ENCODE results near the gene MKLN1. TPM values are rescaled to one million over a fixed set of nuclear protein-coding genes. Genes with fewer than 3 reads are reported as not detected.

MKLN1 gene
- total RNA-seq, 1 donor from 2014 or later, result 46.1 TPM

DNA sequence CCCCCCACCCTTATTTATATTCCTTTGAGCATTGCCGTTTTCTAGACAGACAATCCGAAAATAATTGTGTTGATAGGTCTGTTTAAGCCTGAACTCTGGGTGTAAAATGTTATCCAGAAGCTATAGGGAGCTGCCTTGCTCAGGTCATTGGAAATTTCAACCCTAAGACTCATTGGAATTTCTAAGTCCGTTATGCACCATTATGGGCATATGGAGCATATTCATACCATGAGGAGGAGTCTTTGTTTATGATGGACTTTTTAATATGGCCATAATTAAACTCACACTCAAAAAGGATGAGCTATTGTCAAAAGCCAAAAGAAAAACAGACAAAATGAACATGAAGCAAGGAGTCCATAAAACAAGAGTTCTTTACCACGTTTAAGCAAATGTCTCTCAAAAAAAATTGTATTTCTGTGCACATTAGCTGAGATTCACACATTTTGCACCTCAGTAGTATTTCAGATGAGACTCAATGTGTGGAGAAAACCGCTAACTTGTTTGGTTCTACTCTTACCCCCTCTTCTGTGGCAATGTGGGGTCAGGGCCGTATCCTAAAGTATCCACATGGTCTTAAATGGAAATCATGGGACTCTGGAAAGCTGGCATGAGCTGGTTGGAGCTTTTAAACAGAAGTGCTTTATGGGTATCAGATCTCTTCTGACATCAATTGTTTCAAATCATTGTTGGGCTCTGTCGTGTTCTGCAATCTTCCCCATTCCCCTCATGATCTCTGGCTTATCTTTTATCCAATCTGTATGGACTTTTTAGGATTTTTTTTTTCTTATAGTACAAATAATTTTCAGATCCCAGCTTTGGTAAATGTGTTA, 168.2 kb downstream of the MKLN1 start:
- intact Hi-C loops (cut with micrococcal nuclease), result no loop called here

DNA sequence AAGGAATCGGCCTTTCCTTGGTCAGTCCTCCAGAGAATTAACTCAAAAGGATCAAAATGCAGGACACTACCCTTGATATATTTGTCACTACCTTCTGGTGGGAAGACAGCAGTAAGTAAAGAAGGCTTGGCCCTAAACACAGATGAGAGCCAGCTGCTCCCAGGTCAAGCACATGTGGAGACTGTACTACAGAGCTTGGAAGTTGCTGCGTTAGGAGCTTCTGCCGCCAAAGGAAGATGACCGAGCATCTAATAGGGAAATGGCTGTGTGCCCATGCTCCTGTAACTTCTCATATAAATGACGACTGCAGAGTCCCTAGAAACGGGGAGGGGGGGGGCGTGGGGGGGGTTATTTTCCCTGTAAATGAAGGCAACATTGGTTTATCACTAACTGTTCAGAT, 169.8 kb downstream of the MKLN1 start:
- intact Hi-C loops (cut with micrococcal nuclease), result no loop called here

DNA sequence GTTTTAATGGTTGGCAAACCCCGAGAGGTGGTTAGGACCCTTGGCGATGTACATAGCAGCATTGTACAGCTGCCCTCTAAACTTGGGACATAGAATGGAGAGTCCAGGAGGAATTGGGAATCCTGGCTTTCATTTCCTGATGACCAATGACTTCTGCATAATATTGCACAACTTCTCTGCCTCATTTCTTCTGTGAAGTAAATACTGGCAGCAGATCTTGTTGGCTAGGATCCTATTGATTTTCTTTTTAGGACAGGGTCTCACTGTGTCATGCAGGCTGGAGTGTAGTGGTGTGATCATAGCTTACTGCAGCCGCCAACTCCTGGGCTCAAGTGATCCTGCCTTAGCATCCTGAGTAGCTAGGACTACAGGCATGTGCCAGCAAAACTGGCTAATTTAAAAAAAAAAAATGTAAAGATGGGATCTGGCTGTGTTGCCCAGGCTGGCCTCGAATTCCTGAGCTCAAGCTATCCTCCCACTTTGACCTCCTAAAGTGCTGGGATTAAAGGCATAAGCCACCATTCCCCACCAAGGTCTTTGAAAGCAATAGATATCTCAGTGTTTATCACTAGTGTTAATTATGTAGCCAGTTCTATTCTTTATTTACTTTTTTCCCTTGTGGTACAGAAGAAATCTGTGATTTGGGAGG, 170.7 kb downstream of the MKLN1 start:
- intact Hi-C loops (cut with micrococcal nuclease), result no loop called here

DNA sequence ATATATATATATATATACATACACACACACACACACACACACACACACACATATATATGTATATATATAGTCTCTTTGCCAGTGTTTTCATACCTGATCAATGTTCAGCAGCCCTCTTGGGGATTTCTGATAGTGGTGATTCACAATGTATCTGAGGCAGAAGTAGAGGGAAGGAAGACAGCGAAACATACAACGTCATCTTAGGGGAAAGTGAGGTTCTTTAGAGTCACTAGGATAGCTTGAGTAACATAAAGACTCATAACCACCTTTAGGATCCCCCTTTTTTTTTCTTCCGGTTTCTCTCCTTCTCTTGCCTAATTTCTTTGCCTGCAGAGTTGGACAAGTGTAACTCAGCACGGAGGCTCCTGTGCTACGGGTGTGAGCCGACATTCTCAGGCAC, 172.1 kb downstream of the MKLN1 start:
- intact Hi-C loops (cut with micrococcal nuclease), result loop anchor here (5.0 kb wide), 4 partner anchors 172 to 392 kb away; partner anchors contain the start of gene MKLN1

DNA sequence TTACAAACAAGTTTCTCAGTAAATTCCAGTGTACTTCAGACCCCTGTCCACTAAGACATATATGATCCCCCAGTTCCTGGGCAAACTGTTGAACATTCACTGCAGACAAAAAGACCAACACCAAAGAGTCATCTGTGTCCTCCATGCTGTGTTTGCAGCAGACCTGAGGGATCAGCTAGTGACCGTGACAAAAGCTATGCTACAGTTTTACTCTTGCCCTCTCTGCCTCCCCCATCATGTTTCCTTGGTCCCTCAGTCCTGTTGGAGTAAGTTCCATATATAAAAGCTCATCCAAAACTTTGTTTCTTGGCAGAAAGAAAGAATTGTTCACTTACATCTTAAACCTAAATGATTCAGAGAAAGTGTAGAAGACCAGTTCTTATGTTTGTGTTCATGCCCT, 172.7 kb downstream of the MKLN1 start:
- intact Hi-C loops (cut with micrococcal nuclease), result loop anchor here (5.0 kb wide), 4 partner anchors 173 to 393 kb away; partner anchors contain the start of gene MKLN1

DNA sequence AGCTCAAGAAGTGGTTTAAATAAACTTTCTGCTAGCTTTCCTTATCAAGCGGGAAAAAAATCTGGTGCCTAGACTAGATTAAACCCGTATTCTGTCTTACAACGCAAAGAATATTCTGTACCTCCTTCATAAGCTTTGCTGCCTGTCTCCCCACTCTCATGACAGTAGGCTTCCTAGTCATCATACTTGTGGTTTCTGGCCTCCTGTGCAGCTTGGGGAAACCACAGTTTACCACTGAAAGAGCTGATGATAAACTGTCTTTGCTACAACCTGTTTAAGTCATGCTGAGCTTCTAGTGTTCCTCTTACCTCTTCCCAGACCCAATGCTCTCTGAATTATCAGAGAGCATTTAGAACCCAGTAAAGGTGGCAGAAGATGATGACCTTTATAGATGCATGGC, 173.7 kb downstream of the MKLN1 start:
- intact Hi-C loops (cut with micrococcal nuclease), result loop anchor here (5.0 kb wide), 4 partner anchors 174 to 394 kb away; partner anchors contain the start of gene MKLN1

DNA sequence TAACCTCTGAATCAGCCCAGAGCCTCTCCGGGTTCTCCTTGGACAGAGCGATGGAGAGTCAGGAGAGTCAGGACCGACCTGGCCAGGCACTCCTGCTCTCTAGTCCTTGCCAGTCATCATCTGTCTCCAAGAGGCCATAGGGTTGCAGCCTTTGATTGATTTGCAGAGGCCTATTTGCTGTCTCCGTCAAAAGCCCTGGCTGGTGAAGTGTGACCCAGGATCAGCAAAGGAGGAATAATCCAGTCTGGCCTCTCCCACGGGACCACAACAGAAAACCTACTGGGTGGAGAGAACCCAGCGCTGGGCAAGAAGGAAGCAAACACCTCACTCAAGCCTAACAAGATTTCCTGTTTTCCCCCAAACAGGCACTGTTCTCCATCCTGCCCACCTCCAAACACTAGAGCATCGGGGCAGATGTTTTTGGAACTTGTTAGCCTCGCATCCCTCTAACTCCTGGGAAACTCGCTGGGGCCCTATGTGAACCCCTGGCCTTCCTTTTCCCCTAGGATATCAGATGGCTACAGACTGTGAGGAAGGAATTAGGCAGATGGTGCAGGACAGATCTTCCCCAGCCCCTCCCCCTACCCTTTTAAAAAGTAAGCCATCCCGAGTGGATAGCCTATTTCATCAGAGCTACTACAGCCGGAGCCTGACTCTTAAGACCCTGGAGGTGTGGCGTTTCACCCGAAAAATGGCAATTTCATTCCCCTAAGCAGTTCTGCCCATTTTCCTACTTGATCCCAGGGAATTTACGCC, 174.4 kb downstream of the MKLN1 start:
- intact Hi-C loops (cut with micrococcal nuclease), result loop anchor here (5.0 kb wide), 4 partner anchors 175 to 395 kb away; partner anchors contain the start of gene MKLN1

DNA sequence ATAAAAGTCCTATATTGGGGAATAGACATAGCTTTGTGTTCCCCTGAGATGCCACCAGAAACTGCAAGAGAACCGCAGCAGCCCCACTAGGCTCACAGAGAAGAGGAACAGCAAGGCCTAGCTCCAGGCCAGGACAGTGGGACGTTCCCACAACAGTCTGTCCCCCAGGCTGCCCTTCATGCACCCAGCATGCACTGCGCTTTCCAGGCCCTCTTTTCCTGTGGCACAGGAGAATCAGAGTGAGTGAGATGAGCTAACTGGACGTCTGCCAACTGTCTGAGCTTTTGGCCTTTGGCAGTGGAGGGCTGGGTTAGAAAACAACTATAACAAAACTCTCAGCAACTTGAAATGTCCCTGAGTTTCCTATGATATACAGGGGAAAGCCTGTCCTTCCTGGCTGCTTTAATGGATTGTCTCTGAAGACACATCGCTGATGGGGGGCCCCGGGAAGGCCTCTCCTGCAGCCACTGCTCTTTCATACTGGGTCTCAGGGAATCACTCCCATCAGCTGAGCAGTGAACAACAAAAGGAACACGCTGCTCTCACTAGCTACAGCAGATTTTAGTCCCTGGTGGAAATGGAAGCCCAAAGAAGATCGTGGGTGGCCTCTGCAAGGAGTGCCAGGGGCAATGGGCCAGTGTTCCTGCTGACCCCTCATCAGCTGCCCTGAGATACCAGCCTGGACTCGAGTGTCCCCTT, 175.3 kb downstream of the MKLN1 start:
- intact Hi-C loops (cut with micrococcal nuclease), result loop anchor here (5.0 kb wide), 4 partner anchors 176 to 396 kb away; partner anchors contain the start of gene MKLN1

DNA sequence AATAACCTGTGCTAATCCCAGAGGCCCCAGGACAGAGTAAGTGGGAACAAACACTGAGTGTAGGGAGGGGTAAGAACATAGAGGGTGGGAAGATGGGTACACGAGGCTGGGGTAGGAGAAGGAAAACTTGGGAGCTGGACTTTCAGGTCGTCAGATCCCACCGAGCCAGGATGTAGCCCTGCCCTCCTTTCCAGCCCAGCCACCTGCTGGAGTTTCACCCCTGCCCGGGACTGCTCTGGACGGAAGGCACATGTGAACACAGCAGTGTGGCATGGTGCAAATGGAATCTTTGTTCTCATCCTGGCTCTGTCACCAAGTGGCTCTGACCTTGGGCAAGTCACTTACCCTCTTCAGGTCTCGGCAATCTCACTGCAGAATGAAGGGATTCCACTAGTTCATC, 176.0 kb downstream of the MKLN1 start:
- intact Hi-C loops (cut with micrococcal nuclease), result loop anchor here (5.0 kb wide), 4 partner anchors 176 to 396 kb away; partner anchors contain the start of gene MKLN1

DNA sequence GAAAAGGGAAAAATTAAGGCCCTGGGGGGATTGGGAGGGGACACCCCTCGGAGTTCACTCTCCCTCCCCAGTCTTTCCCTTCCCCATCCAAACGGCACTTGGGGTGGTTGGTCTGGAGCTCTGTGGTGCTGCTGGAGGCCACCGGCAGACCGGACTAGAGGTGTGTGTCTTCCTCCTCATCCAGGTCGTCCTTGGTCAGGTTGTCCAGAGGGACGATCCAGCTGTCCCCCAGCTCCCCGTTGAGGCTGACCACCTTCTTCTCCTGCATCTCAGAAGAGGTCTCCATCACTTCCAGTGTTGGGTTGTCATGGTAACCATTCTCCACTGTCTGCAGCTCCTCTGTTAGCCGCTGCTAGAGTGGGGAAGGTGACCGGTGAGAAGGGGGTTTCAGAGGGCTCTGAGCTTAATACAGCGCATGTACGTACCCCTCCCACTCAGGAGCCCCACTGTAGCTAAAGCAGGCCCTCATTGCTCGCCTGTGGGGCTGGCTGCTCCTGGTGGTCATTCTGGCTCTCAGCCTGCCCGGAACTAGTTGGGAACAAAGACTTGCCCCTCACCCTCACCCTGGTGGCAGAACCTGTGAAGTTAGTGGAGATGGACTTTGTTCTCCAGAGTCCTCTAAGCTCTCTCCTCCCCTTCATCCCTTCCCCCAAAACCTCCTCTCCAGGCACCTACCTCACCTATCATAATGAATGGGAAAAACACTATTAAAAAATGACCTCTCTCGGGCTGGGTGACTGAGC, 176.7 kb downstream of the MKLN1 start:
- intact Hi-C loops (cut with micrococcal nuclease), result loop anchor here (5.0 kb wide), 4 partner anchors 177 to 397 kb away; partner anchors contain the start of gene MKLN1

DNA sequence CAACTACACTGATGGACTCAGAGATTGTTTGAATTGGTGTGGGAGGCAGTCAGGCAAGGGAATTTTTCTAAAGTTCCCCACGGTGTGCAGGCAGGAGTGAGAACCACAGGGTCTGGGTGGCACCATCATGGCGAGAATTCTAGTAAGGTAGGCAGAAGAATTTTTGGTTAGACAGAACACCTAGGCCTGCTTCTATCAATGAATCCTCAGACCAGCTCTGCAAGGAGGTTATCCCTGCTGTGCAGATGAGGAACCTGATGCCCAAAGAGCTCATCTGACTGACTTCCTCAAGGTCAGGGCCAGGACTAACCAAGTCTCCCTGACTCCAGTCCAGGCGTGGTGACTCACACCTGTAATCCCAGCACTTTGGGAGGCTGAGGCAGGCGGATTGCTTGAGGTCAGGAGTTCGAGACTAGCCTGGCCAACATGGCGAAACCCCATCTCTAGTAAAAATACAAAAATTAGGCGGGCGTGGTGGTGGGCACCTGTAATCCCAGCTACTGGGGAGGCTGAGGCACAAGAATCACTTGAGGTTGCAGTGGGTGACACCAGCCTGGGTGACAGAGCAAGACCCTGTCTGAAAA, 177.5 kb downstream of the MKLN1 start:
- intact Hi-C loops (cut with micrococcal nuclease), result loop anchor here (5.0 kb wide), 2 partner anchors 593 to 838 kb away; partner anchors contain the start of gene COPG2

DNA sequence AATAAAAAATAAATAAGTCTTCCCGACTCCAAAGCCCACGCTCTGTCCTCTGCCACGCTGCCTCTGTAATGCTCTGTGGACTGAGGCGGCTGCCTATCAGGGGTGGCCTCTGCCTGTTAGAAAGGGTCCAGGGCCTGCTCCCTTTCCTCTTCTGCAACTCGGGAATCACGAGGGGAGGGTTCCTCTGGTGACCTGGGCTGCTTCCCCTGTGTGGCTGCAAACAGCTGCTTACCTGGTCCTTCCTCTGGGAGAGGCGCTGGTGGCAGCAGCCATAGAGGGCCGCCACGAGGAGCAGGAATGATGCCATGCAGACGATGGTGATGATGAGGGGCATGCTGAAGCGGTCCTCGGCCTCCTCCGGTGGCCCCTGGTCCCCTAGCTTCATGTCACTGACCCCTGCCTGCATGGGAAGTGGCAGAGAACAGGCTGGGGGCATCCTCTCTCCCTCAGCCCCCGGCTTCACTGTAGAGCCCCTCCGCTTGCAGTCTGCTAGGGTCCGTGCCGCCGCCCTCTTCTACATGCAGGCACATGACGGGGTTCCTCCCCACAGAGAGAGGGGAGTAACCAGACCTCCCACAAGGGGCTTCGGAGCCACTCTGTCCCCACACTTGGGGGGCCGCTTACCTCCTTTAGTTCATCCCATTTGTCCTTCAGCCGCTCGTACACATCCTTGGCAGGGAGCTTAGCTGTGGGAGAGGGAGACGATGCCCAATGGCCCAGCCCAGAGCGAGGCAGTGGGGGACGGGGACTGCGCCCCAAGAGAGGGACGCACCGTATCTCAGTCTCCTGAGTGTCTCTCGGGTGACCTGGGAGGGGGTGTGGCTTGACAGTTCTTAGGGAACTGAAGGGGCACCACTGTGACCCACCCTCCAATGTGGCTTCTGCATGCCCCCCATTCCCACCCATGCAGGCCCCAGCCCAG, 178.2 kb downstream of the MKLN1 start:
- intact Hi-C loops (cut with micrococcal nuclease), result loop anchor here (5.0 kb wide), 2 partner anchors 594 to 839 kb away; partner anchors contain the start of gene COPG2

DNA sequence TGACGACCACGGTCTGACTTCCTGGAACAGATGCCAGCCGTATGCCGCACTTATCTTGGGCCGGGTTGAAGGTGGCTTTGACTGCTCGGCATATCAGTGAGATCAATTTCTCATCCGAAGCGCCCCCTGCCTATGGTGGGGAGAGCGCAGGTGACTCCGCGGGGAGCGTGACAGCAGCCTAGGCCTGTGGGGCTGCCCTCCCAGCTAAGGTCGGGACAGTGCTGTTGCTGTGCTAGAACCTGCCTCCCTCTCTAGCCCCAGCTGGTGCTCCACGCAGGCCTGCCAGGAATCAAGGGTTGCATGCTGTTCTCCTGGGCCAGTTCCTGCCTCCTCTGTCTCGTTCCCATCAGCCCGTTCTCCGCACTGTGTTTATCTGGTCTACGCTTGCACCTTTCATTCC, 178.9 kb downstream of the MKLN1 start:
- intact Hi-C loops (cut with micrococcal nuclease), result loop anchor here (5.0 kb wide), 2 partner anchors 594 to 839 kb away; partner anchors contain the start of gene COPG2

DNA sequence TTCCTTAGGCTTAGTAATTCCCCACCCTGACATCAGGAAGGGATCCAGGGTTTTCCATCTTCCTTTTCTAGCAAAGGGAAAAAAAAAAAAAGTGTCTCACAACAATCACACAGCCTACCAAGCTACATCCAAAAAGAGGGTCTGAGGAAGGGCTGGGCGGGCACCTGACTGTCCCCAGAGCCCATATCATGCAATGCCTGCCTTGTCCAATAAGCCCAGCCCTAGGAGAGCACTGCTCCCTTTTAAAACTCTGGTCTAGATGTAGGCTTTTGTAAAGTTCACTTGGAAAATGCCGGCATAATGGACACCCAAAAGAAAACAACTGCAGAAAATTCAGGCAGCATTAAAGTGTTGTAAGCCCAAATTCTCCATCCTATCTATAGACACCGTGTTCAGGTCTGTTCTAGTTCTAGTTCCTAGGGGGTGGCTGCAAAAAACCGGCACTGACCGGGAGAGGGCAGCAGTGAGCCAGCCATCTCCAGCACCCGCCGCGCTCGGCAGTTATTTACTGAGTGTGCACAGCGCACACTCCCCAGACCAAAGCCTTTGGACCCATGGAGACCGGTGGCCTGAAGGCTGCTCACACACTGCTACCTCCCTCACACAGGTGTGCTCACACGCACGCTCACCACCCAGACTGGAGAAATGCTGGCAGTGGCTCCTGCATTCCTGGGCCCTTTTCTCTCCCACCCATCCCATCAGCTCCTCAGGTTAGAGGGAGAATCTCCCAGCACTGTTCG, 180.1 kb downstream of the MKLN1 start:
- intact Hi-C loops (cut with micrococcal nuclease), result loop anchor here (1.0 to 5.0 kb wide), 3 partner anchors 147 to 840 kb away; partner anchors contain the start of gene COPG2

DNA sequence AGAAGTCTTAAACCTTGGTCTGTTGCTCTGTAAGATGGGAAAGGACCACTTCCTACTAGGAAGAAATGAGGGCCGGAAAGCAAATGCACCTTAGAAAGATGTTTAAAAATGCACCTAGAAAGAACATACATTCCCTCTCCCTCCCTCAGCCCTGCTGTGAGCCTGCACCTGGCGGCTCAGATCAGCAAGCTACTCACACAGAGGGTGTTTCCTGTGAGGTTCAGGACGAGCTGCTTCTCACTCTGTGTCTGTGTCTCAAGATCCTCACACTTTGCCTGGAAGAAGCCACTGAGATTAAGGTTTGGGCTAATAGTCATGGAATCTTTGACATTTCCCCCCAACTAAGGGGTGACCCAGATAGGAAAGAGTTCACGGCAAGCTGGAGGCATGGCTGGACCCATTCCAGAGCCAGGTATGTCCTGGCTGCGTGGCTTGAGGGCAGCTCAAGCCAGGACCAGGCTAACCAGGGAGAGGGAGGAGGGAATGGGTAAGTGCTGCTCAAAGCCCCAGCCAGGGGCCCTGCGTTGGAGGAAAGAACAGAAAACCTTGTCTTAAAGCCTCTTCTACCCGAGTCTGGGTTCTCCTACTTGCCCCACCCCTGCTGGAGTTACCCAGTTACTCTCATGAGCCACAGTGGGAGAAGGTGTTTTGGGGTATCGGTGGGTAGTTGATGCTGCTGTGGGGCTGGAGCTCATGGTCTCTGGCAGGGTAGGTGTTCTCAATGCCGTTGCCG, 181.2 kb downstream of the MKLN1 start:
- intact Hi-C loops (cut with micrococcal nuclease), result loop anchor here (1.0 to 5.0 kb wide), 3 partner anchors 145 to 842 kb away; partner anchors contain the start of gene COPG2

DNA sequence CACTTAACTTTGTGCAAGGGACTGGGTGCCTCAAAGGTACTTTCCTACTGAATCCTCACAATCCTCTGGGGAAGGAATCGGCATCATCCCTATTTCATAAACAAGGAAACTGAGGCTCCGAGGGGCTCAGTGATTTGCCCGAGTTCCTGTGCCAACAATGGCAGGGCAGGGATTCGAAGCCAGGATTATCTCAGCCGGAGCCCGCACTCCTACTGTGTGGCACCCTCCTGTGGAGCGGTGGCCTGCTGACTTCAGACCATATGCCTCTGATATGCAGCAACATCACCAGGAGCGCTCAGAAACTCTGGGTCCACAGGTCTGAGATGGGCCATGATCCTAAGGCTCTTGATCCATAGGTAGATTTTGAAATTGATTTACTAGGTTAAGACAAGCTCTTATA, 182.1 kb downstream of the MKLN1 start:
- intact Hi-C loops (cut with micrococcal nuclease), result loop anchor here (5.0 kb wide), 3 partner anchors 547 to 842 kb away; partner anchors contain the start of gene COPG2

DNA sequence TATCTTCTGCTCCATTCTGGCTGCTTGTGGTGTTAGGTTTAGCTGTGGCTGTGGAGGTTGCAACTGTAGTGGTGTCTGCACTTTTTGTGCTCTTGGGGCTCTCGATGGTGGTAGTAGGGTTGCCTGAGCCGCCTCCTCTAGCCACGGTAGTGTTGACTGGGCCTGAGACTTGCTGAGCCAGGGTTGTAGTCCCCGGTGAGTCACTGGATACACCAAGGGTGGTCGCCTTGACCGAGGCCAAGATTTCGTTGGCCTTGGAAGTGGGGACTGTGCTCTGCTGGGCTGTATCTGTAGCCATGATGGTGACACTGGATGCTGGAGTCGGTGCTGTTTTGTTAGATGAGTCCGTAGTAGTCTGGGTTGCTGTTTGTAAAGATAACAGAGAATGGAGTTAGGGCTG, 183.4 kb downstream of the MKLN1 start:
- intact Hi-C loops (cut with micrococcal nuclease), result loop anchor here (5.0 kb wide), 1 partner anchor 549 kb away; no protein-coding TSS in a partner anchor
